DMS114 treated with DMSO at 0.1 percent for 48 hours (cell line): Measurements from ENCODE around the gene SIM1.

ENCODE experiments used
- DNase-seq: peaks from one replicate; lab custom pipeline; 2025; ENCODE audit not compliant: unreplicated experiment; lab: John Stamatoyannopoulos, UW

SIM1 gene, protein sequence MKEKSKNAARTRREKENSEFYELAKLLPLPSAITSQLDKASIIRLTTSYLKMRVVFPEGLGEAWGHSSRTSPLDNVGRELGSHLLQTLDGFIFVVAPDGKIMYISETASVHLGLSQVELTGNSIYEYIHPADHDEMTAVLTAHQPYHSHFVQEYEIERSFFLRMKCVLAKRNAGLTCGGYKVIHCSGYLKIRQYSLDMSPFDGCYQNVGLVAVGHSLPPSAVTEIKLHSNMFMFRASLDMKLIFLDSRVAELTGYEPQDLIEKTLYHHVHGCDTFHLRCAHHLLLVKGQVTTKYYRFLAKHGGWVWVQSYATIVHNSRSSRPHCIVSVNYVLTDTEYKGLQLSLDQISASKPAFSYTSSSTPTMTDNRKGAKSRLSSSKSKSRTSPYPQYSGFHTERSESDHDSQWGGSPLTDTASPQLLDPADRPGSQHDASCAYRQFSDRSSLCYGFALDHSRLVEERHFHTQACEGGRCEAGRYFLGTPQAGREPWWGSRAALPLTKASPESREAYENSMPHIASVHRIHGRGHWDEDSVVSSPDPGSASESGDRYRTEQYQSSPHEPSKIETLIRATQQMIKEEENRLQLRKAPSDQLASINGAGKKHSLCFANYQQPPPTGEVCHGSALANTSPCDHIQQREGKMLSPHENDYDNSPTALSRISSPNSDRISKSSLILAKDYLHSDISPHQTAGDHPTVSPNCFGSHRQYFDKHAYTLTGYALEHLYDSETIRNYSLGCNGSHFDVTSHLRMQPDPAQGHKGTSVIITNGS

DNA sequence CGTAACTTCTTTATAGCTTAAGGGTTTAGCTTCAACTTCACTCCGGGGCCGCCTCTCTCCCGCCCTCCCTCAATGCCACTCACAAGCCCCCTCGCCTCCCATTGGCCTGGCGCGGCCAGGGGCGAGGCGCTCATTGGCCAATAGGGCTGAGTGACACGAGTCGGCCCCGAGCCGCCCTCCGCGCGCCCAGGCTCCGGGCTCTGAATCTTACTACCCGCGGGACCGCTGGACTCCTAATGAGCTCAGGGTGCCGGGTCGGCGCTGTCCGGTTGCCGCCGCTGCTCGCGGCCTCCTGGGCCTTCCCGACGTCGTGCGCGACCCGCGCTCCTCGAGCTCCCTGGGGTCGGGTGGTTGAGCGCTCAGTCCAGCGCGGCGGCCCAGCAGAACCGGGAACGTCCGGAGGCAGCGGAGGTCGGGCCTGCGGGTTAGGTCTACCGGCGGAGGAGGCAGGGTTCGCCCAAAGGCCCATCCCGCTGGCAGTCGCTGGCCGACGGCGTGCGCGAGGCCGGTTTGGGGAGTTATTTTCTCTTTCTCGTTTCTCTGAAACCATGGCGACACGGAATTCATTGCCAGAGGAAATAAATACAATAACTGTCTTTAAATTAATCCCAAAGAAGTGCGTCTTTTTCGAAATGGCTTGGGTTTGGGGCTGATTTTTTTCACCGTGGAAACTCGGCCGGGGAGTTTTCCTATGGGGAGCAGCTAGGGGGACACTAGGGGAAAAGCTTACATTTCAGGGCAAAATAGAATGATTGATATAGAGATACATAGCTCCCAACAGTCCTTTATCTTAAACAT is at the start of gene SIM1:
Gene SIM1, minus strand, starts transcription at position 19 of the 798 bp plus-strand sequence. CDS start 1,453 bp downstream, outside the sequence.
- no peak for DNase-seq

DNA sequence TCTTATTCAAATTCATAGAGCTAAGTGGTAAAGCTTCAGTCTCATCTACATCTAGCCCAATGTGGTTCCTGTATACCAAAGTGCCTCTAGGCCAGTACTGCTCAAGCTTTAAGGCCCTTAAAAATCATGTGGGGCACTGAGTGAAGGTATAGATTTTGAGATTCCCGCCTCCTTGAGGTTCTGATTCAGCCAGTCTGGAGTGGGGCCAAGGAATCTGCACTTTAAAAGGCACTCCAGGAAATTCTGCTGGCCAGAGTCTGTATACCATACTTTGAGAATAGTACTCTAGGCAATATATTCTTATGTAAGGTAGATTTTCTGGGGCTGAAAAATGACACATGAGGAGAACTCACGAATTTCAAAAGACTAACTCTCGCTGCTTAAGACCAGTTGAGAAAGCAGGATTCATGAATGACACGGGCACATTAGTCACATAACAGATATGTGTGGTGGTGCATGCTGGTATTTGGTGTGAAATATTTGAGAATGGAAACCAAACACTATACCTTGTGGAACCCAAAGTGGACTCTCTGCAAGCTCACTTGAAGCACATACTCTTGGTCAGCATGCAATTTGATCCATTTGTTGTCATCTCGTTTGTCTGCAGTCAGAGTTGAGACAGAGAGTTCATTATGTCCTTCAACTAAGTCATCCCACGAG is 47.6 kb upstream of the SIM1 start:
- DNase-seq: no peak

GRCh38 chr6:100509101-100509500 is 44.4 kb upstream of the SIM1 start:
- no peak for DNase-seq

GRCh38 chr6:100506651-100507050 is 41.9 kb upstream of the SIM1 start:
- DNase-seq: no peak

DNA sequence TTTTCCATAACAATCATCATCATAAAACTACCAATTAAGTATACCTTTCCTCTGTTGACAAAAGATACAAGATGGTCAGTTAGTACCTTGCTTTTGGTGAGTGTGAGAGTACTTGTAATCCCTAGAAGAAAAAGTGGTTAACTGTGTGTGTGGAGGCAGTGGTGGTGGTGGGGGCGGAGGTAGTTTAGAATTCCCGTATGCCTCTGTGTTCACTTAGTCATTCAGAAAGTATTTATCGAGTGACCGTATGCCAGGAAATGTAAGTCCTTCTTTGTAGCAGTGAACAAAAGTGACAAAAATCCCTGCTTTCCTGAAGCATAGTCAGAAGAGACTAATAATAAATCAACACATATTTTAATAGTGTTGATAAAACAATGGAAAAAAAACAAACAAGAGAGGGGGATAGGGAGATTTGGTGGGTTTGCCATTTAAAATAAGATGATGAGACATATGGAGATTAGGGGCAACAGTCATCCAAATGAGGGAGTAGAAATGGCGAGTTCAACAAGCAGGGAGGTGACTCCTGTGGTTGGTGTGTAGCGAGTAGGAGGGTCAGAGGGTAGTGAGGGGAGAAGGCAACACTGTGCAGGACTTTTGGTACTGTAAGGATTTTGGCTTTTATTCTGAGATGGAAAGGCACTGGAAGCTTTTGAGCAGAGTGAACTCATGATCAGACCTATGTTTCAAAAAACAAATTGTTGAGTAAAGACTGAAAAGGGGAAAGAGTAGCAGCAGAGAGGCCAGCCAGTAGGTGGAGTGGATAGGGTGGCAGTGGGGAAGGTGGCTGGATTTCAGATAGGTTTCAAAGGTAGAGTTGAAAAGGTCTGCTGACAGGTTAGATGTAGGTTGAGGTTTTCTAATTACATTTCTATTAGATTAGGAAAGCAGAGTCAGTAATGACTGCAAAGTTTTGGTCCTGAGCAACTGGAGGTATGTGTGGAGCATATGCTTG is 40.3 kb upstream of the SIM1 start:
- no peak for DNase-seq

DNA sequence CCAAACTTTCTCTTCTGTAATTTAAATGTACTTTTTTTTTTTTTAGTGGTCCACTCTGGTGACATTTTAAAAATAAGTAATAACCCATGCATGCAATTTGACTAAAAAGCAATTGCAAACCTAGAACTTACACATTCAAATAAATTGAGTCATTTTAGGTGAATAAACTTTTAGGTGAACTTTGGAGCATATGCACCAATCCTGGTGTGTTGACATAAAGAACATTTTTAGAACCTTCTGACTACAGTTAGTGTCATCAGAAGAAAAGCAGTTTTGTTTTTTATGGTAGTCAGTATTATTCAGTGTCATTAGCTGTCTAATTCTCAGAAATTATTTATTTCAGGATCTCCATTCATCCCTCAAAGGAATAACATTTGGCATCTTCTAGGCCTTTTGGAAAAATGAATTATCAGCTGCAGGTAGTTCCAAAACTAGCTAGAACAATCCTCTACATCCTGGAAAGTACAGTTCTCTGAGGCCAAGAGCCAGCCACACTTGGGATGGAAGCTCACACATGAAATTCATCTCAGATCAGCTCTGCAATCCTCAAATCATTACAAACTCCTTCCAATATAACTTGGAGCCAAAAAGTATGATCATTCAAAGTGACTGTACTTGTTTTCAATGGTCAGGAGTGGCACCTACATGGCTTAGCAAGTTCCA is 38.5 kb upstream of the SIM1 start:
- DNase-seq: no peak

DNA sequence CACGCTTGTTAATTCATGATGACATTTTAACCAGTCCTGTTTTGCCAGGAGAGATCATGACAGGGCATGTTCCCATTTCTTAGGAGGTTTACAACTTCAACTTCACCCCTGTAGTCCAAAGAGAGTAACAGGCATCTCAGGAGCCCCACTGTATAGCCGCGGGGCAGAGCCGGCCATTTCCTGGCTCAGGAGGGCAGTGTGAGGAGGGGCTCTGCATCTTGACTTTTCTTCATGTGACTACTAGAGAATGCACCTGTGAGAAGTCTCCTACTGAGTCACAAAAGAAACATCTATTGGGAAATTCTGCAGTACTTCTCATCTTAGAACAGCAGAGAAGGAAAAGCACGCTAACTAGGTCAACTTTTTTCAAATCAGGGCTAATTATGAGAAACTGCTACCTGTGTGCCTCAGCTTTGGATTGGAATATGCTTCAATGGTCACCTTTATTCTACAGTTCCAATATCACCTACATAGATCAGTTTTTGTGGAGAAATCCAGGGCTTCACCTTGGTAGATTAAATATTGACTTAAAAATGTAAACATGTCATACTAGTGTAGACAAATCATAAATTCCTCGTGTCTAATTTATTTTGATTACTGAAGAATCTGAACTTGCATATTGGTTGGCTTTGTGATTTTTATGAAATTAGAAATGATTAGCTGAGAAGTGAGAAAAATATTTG is 28.6 kb upstream of the SIM1 start:
- DNase-seq: no peak

GRCh38 chr6:100491952-100492670 is 27.4 kb upstream of the SIM1 start:
- DNase-seq: no peak

DNA sequence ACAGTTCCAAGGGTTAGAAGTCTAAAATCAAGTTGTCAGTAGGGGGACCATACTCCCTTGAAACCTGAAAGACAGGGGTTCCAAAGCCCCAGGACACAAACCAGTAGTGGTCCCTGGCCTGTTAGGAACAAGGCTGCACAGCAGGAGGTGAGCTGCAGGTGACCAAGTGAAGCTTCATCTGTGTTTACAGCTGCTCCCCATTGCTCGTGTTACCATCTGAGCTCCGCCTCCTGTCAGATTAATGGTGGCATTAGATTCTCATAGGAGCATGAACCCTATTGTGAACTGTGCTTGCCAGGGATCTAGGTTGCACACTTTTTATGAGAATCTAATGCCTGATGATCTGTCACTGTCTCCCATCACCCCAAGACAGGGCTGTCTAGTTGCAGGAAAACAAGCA is 25.3 kb upstream of the SIM1 start:
- DNase-seq: no peak

GRCh38 chr6:100488244-100488643 is 23.5 kb upstream of the SIM1 start:
- no peak for DNase-seq

DNA sequence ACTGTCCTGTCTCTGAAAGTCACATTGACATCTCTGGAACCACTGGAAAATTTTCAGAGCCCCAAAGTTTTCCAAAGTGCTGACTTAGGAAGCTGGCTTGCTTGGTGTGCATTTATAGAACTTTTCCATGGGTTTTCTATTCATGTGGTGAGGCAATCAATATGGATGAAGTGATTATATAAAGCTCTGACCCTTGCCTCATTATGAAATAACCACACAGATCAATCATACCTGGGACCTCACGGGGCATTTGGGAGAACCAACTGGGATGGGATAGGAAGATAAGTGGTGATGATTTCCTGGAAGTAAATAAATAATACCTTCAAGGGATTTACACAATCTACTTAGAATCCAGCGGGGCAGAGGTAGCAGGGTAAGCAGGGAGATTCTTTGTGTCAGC is 22.9 kb upstream of the SIM1 start:
- no peak for DNase-seq

DNA sequence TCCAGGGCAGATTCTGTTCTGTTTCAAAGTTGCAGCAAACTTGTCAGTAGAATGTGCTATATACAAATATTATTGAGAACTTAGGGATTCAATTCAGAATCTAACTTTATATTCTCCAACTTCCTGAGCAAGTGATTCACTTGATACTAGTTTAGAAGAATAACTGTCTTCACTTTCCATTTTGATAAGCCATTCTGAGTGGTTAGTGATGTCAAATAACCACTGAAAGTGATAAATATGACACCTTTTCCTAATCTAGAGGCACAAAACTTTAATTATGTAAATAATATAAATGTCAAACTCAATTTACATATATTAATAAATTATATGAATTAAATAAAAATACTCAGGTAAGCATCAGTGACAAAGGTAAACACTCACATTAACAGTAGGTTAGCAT is 20.5 kb upstream of the SIM1 start:
- no peak for DNase-seq

DNA sequence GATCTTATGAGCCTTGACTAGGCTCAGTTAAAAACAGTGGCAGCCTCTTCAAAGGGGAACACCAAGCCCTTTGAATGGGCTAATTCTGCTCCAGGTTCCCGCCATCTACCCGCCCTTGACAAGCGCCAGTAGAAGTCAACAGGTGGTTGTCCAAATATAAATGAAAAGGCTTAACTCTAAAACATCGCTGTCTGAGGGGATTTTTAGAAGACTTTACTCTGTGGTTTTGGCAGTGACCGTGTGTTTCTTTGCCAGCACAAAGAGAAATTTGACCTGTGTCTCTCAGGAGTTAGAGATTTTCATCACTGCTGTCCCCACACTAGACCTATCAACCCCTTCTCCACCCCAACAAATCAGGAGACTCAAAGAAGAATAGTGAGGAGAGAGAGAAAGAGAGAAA is 19.8 kb upstream of the SIM1 start:
- no peak for DNase-seq

GRCh38 chr6:100482698-100483097 is 18.0 kb upstream of the SIM1 start:
- no peak for DNase-seq

- peak; percentile 19 for DNase-seq
Measured at GRCh38 chr6:100479179-100480035, 14.7 kb upstream of the SIM1 start.

- DNase-seq: no peak
Measured at GRCh38 chr6:100475554-100476320, 11.0 kb upstream of the SIM1 start.
